Measurements from ENCODE around the gene NPC1. TPM values are rescaled to one million over a fixed set of nuclear protein-coding genes. Genes with fewer than 3 reads are reported as not detected.
"Not testable (repeated sequence)": the region's sequence is repeated elsewhere in the genome, so short reads cannot be mapped to it uniquely, and the experiment has no call there.

The NPC1 gene
- total RNA-seq, 1 experiment from 2014 or later: 32.8 TPM

DNA sequence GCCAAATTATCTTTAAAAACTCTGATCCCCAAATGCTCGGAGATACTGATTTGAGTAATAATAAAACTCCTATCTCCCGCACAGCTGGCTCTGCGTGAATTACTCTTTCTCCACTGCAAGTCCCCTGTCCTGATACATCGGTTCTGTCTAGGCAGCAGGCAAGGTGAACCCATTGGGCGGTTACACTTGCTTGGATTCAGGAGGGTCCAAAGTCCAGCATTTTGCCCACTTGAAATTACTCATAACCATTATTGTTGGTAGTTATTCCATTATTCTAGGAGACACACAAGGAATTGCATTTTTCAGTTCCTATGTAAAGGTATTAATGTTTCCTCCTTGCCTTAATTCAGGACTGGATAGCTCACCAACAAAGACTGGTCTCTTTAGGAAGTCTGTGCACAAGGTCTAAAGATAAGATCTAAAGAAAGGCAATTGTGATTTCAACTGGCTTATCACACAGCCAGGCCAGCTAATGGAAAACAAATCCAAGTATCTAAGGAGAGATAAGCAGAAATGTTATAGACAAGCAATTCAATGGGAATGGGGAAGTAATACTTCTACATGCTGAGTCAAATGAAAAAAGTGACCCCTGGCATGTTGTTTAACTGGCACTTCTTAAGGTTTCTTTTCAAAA lies 23.2 kb upstream of the NPC1 start:
- no peak for DNase-seq (ENCODE audit: low spot score)

DNA sequence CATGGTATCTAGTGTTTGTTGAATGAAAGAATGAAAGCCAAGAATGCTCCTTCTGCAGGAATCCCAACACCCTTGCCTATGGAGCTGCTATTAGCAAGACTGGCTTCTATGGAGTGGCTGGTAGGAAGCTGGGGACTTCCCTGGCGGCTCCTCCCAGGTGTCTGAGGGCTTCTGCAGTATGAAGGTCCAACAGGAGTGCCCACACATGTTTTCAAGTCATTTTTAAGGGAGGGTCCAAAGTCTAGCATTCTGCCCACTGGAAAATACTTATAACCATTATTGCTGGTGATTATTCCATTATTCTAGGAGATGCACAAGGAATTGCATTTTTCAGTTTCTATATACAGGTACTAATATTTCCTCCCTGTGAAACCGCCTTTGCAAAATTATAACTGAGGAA lies 21.9 kb upstream of the NPC1 start:
- DNase-seq (ENCODE audit: low spot score): no peak

DNA sequence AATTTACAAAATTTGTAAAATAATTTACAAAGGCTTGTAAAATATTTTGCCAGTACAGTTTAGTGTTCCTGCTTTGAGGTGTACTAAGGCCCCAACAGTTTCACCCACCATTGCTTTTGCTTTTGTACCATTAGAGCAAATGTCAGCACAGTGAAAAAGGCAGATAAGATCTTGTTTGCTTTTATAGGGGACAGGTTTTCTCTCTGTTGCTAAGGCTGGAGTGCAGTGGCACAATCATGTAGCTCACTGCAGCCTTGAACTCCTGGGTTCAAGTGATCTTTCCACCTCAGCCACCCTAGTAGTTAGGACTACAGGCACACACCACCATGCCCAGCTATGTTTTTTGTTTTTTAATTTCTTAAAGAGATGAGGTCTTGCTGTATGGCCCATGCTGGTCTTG lies 19.6 kb upstream of the NPC1 start:
- DNase-seq (ENCODE audit: low spot score): no peak

DNA sequence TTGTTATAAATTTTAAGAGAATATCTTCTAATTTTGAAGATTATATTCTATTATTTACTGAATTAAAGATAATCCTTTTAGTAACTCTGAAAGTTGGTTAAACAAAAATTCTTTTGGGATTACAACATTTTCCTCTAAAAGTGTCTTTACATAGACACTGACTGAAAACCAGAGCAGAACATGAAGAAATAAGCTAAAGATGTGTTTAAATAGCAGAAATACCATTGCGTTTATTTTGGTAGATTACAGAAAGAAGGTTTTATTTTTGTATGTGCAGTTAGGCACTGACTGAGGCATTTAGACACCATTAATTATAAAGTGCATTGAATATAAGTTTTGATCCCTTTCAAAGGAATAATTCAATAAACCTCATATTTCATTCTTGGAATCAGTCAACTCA lies 13.5 kb upstream of the NPC1 start:
- no peak for DNase-seq (ENCODE audit: low spot score)

DNA sequence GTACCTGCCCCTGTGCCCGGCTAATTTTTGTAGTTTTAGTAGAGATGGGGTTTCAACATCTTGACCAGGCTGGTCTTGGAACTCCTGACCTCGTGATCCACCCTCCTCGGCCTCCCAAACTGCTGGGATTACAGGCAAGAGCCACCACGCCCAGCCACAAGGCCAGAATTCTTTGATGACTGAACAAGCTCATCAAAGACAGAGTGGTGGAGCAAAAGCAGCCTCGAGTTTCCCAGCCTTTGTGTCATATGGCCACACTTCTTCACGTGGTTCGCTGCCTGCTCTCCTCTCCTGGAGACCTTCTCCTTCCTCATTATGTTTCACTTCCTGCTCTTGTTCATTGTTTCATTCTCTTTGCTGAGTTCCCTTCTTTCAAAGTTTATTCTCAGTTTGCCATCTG lies 9.9 kb upstream of the NPC1 start:
- no peak for DNase-seq (ENCODE audit: low spot score)

DNA sequence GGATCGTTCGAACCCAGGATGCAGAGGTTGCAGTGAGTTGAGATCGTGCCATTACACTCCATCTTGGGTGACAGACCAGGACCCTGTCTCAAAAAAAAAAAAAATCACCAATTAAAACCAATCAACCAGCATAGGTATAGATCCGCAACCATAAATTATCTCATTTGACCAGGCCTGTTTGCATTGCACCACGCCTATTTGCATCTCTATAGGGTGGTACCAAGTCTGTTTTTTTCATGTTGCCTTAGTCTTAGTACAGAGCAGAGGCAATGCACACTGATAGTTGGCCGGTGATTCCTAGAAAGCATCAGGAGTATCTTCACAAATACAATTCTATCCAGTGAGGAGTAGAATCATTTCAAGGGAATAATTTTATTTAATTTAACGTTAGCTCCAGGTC lies 9.3 kb upstream of the NPC1 start:
- DNase-seq (ENCODE audit: low spot score): no peak

DNA sequence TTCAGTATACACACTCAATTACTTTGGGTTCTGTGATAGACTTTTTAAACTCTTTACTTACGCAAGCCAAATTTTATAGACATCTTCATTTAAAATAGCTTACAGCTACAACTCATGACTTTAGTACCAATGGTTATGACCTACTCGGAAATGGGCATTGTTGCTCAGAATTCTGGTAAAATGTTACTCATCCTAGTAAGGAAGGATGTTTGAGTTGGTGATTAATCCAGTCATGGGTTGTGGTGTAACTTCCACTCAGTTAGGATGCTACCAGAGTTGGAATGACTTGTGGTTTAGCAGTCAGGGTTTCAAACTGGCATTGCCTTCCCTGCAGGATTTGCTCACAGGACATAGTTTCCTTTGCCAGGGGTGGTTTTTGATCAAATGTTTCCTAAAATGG lies 7.4 kb upstream of the NPC1 start:
- DNase-seq (ENCODE audit: low spot score): peak; percentile 77

DNA sequence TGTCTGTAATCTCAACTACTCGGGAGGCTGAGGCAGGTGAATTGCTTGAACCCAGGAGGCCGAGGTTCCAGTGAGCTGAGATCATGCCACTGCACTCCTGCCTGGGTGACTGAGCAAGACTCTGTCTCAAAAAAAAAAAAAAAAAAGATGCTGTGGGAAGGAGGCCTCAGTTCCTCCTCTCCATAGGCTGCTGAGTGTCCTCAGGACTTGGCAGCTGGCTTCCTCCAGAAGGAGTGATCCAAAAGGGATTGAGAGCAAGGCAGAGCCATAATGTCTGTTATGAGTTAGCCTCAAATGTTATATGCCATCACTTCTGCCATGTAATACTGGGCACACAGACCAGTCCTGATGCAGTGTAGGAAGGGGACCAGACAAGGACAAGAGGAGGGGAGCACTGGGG lies 6.6 kb upstream of the NPC1 start:
- DNase-seq (ENCODE audit: low spot score): no peak

DNA sequence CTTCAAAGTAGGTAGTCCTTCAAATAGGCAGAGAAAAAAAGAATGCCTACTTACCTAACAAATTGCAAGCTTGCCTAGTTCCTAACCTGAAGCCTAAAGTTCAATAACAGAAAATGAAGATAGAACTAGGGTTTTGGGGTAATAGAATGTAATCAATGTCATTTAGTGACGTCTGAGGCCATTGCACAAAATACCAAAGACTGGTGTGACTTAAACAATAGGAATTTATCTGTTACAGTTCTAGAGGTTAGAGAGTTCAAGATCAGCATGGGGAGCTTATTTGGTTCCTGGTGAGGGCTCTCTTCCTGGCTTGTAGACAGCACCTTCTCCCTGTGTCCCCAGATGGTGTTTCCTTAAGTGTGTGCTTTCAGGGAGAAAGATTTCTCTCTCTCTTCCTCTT lies 4.7 kb upstream of the NPC1 start:
- DNase-seq (ENCODE audit: low spot score): no peak

DNA sequence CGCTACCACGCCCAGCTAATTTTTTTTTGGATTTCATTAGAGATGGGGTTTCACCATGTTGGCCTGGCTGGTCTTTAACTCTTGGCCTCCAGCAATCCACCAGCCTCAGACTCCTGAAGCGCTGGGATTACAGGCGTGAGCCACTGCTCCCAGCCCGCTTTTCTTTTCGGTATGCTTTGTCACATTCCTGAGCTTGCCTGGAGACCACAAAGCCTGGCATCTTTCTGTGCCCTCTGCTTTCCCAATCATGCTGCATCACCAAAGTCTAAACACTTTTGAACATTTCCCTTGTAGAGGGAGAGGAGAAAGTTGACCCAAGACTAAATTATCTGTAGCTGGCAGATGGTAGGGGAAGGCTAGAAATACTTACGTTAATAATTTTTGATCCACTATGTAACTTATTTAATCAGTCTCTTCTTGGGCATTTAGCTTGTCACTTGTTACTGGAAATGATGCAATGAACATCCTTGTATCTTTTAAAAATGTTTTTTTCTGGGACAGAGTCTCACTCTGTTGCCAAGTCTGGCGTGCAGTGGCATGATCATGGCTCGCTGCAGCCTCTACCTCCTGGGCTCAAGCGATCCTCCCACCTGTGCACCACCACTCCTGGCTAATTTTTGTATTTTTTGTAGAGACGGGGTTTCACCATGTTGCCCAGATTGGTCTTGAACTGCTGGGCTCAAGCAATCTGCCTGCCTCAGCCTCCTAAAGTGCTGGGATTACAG lies 2.7 kb upstream of the NPC1 start:
- DNase-seq (ENCODE audit: low spot score): peak; percentile 80

DNA sequence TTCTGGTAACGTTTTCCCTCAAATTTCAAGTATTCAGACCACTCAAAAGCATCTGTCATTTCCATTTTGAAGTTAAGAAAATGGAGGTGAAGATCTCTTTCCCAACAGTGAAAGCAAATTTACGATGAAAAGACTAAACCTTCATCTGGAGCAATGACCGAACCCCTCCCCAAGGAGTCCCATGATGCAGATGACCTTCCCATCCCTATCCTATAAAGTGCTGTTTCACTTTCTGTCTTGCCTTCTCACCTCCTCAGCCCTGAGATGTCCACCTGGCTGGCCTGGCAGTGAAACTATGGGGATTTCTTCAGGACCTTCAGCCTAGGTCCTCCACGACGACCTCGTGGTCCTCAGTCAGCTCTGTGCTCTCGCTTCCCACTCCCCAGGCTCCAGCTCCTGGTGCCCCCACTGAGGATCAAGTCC lies 925 bp upstream of the NPC1 start:
- no peak for DNase-seq (ENCODE audit: low spot score)

DNA sequence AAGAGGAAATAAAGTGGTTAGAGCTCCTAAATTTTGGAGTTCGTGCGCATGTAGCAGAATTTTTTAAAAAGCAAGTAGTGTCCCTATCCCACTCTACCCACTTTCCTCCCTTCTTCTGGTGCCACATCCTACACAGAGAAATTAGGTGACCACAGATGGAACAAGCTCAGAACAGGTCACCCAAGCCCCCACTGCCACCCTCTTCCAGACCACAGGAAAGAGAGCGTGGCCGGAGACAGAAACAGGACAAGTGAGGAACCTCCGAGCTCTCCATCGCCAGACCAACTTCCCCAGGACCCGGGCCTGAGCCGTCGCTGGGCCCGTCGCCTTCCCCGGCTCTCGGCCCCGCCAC lies 433 bp downstream of the NPC1 start:
- DNase-seq (ENCODE audit: low spot score): no peak

DNA sequence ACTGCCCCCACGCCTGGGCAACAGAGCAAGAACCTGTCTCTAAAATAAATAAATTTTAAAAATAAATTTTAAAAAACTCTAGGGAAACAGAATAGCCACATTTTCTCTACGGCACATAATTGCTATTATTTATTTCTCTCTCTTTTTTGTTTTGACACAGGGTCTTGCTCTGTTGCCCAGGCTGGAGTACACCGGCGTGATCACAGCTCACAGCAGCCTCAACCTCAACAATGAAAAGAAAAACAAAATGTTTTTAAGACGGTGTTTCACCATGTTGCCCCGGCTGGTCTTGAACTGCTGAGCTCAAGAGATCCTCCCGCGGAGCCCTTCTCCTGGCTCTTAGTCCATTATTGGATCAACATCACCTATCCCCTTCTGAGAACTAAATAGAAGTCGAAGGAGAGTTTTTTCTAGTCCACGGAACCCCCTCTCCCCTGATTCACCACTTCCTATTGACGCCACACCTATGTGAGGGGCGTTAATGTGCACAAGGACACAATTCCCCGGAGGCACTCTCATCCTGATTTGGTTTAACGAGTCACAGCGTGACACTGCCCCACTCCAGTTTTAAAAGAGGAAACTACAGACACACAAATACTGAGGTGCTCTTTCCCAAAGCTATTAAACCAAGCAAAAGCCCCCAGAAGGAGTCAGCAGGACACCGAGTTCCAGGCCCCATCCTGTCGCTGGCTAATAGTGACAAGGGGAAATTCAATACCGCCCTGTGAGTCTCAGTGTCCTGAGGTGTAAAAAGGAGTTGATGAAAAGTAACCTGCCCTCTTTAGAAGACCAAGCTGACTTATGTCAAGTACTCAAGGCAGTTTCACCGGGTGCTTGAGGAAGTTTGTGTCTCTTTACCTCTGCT lies 1.1 kb downstream of the NPC1 start:
- no peak for DNase-seq (ENCODE audit: low spot score)

DNA sequence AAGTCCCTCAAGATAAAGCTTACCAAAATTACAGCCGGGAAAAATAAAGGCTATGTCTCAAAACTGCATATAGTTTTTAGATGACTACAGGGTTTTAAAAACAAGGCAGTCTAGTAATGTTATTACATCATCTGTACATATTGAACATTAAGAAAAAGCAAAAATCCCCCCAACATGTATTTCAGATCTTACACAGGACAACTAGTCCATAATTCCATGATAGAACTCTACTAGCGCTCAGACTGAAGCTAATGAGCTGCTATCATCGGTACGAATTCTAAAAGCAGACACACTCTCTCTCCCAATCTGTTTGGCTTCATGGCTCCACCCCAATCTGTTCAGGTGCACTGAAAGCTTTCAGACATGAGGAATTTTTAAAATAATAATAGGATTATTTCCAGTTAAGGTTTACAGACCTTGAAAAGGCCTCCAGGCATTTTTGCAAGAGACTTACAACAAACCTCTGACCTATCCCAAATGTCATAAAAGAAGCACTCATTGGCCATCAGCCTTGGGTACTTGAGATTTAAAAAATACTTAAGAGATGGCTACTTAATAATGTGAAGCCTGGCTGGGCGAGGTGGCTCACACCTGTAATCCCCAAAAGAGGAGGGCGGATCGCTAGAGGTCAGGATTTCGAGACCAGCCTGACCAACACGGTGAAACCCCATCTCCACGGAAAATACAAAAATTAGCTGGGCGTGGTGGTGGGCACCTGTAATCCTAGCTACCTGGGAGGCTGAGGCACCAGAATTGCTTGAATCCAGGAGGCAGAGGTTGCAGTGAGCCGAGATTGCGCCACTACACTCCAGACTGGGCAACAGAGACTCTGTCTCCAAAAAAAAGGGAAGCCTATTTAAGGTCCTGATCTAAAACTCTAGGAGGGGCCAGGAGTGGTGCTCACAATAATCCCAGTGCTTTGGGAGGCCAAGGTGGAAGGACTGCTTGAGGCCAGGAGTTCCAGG lies 2.0 kb downstream of the NPC1 start:
- no peak for DNase-seq (ENCODE audit: low spot score)

DNA sequence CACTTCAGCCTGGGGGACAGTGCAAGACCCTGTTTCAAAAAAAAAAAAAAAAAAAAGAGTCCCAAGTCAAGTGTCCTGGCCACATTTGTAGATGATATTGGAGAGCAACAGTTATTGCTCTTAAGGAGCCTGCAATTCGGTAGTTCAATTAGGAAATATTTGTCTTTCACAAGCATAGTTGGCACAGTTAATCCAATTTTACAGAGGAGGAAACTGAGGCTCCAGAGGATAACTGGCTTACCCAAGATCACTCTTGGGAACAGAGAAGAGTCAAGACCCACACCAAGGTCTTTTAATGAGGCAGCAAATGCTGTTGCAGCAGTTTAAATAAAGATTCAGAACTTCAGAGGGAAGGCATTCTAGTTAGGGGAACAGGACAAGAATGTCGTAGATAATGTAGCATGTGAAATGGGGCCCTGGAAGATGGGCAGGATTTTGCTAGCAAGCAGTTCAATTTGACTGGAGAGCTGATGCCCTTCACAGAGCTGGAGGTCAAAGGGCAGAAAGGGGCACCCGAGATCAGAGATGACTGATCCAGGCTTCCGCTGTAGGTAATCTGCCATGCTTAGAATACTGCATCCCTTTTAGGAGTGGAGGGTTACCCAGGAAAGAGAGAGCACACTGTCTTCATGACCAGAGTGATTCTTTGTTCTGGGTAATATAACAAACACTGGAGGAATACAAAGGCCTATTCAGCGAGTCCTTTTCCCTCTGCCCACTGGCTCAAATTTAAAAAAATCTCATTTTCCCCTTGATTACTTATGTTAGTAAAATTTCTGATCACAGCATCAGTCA lies 3.0 kb downstream of the NPC1 start:
- DNase-seq (ENCODE audit: low spot score): no peak

DNA sequence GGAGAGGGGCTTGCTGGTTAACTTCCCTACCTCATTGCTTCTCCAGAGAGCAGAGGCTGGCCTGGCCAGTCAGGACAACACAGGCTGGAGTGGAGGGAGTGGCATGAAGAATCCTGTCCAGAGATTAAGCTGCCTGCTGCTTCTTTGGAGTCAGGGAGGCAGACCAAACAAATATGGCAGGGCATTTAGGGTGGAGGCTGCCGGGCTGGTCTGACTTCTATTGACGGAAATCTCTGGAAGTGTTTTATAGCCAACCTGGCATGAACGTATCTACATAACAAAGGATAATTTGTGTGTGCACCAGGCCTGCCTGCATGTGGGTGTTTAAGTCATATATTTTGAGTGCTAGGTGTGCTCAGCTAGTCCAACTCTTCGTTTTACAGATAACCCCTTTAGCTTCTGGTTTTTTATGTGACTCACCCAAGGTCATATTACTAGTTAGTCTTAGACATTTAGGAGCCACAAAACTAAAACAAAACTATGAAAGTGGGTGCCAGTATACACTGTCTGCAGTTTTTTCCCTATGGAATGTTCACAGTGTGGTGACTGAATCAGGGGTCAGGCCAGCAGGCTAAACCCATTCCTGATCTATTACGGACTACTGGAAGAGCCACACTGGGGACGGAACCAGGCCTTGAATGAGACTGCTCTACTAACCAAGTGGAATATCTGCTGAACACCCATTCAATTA lies 5.5 kb downstream of the NPC1 start:
- DNase-seq (ENCODE audit: low spot score): peak; percentile 60

DNA sequence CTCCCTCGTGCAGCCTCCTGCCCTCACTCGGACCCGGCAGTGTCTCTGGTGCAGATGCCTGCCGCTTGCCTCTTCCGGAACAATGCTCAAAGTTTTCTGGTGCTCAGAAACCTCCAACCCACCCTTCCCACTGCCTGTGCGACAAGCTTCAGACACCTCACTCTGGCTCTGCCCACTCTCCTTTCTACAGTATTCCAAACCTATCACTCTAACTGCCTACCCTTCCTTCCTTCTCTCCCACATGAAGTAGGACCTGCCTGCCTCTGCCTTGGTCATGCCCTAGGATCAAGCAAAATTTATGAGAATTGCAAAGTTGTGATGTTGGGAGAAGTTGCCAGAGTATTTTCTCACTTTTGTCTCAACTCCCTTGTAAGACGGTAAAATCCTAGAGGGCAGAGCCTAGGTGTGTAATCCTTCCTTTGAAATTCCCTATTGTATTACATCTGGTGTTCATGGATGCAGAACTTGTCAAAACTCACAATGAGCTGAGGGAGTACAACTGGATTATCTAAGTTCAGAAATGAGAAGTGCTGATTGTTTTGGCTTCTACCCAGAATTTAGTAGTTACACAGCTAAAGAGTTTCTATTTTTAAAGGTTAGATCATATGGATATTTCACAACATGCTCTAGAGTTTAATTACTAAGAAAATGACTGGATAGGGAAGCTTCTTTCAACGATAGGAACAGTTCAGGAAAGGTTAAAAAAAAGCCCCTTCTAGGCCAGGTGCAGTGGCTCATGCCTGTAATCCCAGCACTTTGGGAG lies 7.2 kb downstream of the NPC1 start:
- no peak for DNase-seq (ENCODE audit: low spot score)

DNA sequence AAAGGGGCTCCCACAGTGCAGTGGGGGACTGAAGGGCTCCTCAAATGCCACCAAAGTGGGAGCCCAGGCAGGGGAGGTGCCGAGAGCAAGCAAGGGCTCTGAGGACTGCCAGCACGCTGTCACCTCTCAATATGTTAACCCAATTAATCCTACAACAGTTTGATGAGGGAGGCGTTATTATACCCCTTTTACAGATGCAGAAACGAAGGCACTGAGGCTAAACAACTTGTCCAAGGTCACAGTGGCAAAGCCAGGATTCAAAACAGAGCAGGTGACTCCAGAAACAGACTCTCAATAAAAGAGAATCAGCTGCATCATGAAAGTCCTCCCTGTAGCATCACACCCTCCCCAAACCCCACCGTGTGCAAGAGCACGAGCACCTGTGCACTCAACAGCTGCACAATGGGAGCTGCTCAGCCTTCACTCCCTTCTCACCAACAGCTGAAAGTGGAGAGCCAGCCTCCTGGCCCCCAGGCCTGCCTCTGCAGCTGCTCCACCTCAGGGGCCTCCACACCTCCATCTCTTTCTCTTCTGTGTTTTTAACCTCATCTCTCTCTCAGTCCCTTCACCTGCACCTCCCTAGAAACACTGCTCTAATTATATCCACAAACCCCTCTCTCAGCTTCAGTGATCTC lies 8.1 kb downstream of the NPC1 start:
- no peak for DNase-seq (ENCODE audit: low spot score)

DNA sequence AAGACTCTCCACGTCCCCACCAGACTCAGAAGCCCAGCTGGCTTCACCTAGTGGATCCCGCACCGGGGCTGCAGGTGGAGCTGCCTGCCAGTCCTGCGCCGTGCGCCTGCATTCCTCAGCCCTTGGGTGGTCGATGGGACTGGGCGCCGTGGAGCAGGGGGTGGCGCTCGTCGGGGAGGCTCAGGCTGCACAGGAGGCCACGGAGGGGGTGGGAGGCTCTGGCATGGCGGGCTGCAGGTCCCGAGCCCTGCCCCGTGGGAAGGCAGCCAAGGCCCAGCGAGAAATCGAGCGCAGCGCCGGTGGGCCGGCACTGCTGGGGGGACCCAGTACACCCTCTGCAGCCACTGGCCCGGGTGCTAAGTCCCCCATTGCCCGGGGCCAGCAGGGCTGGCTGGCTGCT lies 8.8 kb downstream of the NPC1 start:
- DNase-seq (ENCODE audit: low spot score): not testable (repeated sequence)
